GM23338 (cell line): Measurements from ENCODE around the gene PSMB5. TPM values are rescaled to one million over a fixed set of nuclear protein-coding genes. Genes with fewer than 3 reads are reported as not detected.

ENCODE experiments used
- ATAC-seq: fragments of 200-7000 bp; cut with Tn5 transposase; 3 replicates; pipeline ENCODE4 v1.9.1; 2020
- DNase-seq: peaks from one replicate; pipeline ENCODE4 v3.0.0-alpha.2; 2015; ENCODE audit warnings: low spot score
- H2AFZ ChIP-seq: fragments of 200-600 bp; sonication (generic); 2 replicates; pipeline ENCODE4 v1.8.0; 2016; ENCODE audit warnings: antibody characterized with exemption, mild to moderate bottlenecking, moderate library complexity
- H3F3A ChIP-seq: fragments of 200-600 bp; sonication (generic); replicated peaks from 2 replicates; pipeline ENCODE4 v1.8.0; 2017; ENCODE audit warnings: antibody characterized with exemption, mixed run types, low read depth
- H3K27ac ChIP-seq: fragments of 200-600 bp; sonication (generic); 2 replicates; pipeline ENCODE4 v1.6.1; 2016; ENCODE audit warnings: low read depth
- H3K27me3 ChIP-seq: fragments of 200-600 bp; sonication (generic); 2 replicates; pipeline ENCODE4 v1.8.0; 2016; ENCODE audit warnings: mild to moderate bottlenecking, mixed run types, moderate library complexity; ENCODE audit not compliant: insufficient read depth
- H3K36me3 ChIP-seq: fragments of 200-600 bp; sonication (generic); 2 replicates; pipeline ENCODE4 v1.8.0; 2016; ENCODE audit warnings: mild to moderate bottlenecking; ENCODE audit not compliant: insufficient read depth
- H3K4me1 ChIP-seq: fragments of 200-600 bp; sonication (generic); 2 replicates; pipeline ENCODE4 v1.8.0; 2016; ENCODE audit warnings: mild to moderate bottlenecking, moderate library complexity; ENCODE audit not compliant: insufficient read depth
- H3K4me2 ChIP-seq: fragments of 200-600 bp; sonication (generic); 2 replicates; pipeline ENCODE4 v1.7.1; 2017; ENCODE audit warnings: mixed run types
- H3K4me3 ChIP-seq: fragments of 200-600 bp; sonication (generic); 2 replicates; pipeline ENCODE4 v1.6.1; 2016; ENCODE audit warnings: mixed run types
- H3K79me2 ChIP-seq: fragments of 200-600 bp; sonication (generic); replicated peaks from 2 replicates; pipeline ENCODE4 v1.8.0; 2017; ENCODE audit warnings: mild to moderate bottlenecking; ENCODE audit not compliant: insufficient read depth
- H3K9me2 ChIP-seq: fragments of 200-600 bp; sonication (generic); 2 replicates; pipeline ENCODE4 v1.8.0; 2017; ENCODE audit not compliant: insufficient read depth
- H4K20me1 ChIP-seq: fragments of 200-600 bp; sonication (generic); replicated peaks from 2 replicates; pipeline ENCODE4 v1.8.0; 2017; ENCODE audit warnings: mild to moderate bottlenecking; ENCODE audit not compliant: insufficient read depth
- H3K27ac Mint-ChIP-seq: 2 replicates; pipeline ENCODE4 v1.8.0; 2020; ENCODE audit warnings: inconsistent platforms, mild to moderate bottlenecking, moderate library complexity, mixed read lengths
- H3K27me3 Mint-ChIP-seq: 3 replicates; pipeline ENCODE4 v1.8.0; 2022; ENCODE audit warnings: low read depth, mild to moderate bottlenecking, moderate library complexity, mixed read lengths, inconsistent platforms; ENCODE audit not compliant: insufficient read depth, poor library complexity
- H3K36me3 Mint-ChIP-seq: 3 replicates; pipeline ENCODE4 v1.8.0; 2021; ENCODE audit warnings: low read depth, mild to moderate bottlenecking, inconsistent platforms, moderate library complexity, mixed read lengths
- H3K4me1 Mint-ChIP-seq: 3 replicates; pipeline ENCODE4 v1.8.0; 2020; ENCODE audit warnings: mild to moderate bottlenecking, inconsistent platforms, mixed read lengths
- H3K4me3 Mint-ChIP-seq: 3 replicates; pipeline ENCODE4 v1.8.0; 2021; ENCODE audit warnings: moderate library complexity, mild to moderate bottlenecking, inconsistent platforms, mixed read lengths
- H3K9me3 Mint-ChIP-seq: 3 replicates; pipeline ENCODE4 v1.8.0; 2020; ENCODE audit warnings: moderate library complexity, mild to moderate bottlenecking, inconsistent platforms, mixed read lengths
- CREB1 ChIP-seq: fragments of 250-450 bp; sonication (Bioruptor Pico); IDR thresholded peaks from 2 replicates; pipeline ENCODE4 v1.5.0; 2020; ENCODE audit warnings: low read depth, mild to moderate bottlenecking, moderate library complexity
- CTCF ChIP-seq, 2 experiments: fragments of 200-600 bp in 1 of 2; sonication (generic) in 1 of 2; conservative IDR thresholded peaks; 2 replicates each; pipeline versions ENCODE4 v1.5.1 to v1.6.1; 2016 to 2017; ENCODE audit warnings: antibody characterized with exemption in 2 of 2, low read depth in 2 of 2, mild to moderate bottlenecking in 2 of 2, moderate library complexity in 1 of 2
- EZH2 ChIP-seq: fragments of 200-600 bp; sonication (generic); IDR thresholded peaks from one replicate; pipeline ENCODE4 v1.8.0; 2017; ENCODE audit warnings: antibody characterized with exemption, mild to moderate bottlenecking, low read depth; ENCODE audit not compliant: unreplicated experiment
- EZH2phosphoT487 ChIP-seq: fragments of 200-600 bp; sonication (generic); IDR thresholded peaks from one replicate; pipeline ENCODE4 v1.8.1; 2018; ENCODE audit warnings: antibody characterized with exemption; ENCODE audit not compliant: unreplicated experiment
- JUNB ChIP-seq: IDR thresholded peaks from one replicate; pipeline ENCODE4 v1.6.1; 2016; ENCODE audit warnings: antibody characterized with exemption; ENCODE audit not compliant: unreplicated experiment
- NANOG ChIP-seq: IDR thresholded peaks from 2 replicates; pipeline ENCODE4 v1.6.1; 2016; ENCODE audit warnings: antibody characterized with exemption, borderline replicate concordance
- POLR2AphosphoS5 ChIP-seq: IDR thresholded peaks from 2 replicates; pipeline ENCODE4 v1.6.1; 2016; ENCODE audit warnings: antibody characterized with exemption, low read depth
- STAT1 ChIP-seq: IDR thresholded peaks from one replicate; pipeline ENCODE4 v1.6.1; 2016; ENCODE audit warnings: antibody characterized with exemption; ENCODE audit not compliant: unreplicated experiment
- ZNF114 ChIP-seq: fragments of 250-450 bp; sonication (Bioruptor Pico); IDR thresholded peaks from 2 replicates; pipeline ENCODE4 v1.5.0; 2020; ENCODE audit warnings: mild to moderate bottlenecking, moderate library complexity
- ZNF331 ChIP-seq: fragments of 250-450 bp; sonication (Bioruptor Pico); IDR thresholded peaks from 2 replicates; pipeline ENCODE4 v1.5.0; 2020; ENCODE audit warnings: low read depth, mild to moderate bottlenecking, moderate library complexity
- polyA plus RNA-seq: library from polyadenylated mRNA; unstranded; fragments of >200 nt; fragmentation: Nextera tagmentation; extraction: Ambion mirVana; gene quantifications from 2 replicates; pipeline ENCODE4 v1.2.1, GENCODE V29; 2016
- total RNA-seq: library from RNA; depleted of rRNA; stranded (reverse); fragments of >200 nt; shearing (Covaris generic); gene quantifications from 2 replicates; pipeline ENCODE4 v1.2.3, GENCODE V29; 2014
- TF ChIP-seq, protein P1 (sequence below): IDR thresholded peaks from 2 replicates; pipeline ENCODE4 v1.6.1; 2016; ENCODE audit warnings: antibody characterized with exemption
- TF ChIP-seq, protein P2 (sequence below): fragments of 250-450 bp; sonication (Bioruptor Pico); IDR thresholded peaks from 2 replicates; pipeline ENCODE4 v1.5.0; 2020; ENCODE audit warnings: mild to moderate bottlenecking, moderate library complexity
- TF ChIP-seq, protein P3 (sequence below): IDR thresholded peaks from one replicate; pipeline ENCODE4 v1.6.1; 2018; ENCODE audit warnings: antibody characterized with exemption; ENCODE audit not compliant: unreplicated experiment

The PSMB5 gene
- total and polyA plus RNA-seq, 2 experiments from 2014 or later, result 265 to 341 TPM

GRCh38 chr14:23021889-23022442 is 12.7 kb downstream of the PSMB5 start:
- Histone ChIP-seq H4K20me1 (peaks cover 12% of the 10 kb centered on the region), H3K36me3 (peaks cover 17% of the 10 kb centered on the region; the same call in 1 of the 2 replicates), H3K9me2 (no peaks in the 10 kb centered on the region), H2AFZ (no peak overlapping the region), H3K27me3 (no peaks in the 10 kb centered on the region), H3K27ac (no peak overlapping the region; the same call in 1 of the 2 replicates), H3K4me2 (no peak overlapping the region), H3K4me3 (no peak overlapping the region), H3K79me2 (no peaks in the 10 kb centered on the region), H3F3A (peaks cover 7% of the 10 kb centered on the region; the same call in 1 of the 2 replicates), H3K4me1 (peaks cover 18% of the 10 kb centered on the region)
- H3K27ac Mint-ChIP-seq, result no peak overlapping the region
- no peak for TF ChIP-seq CREB1
- TF ChIP-seq, protein P1, sequence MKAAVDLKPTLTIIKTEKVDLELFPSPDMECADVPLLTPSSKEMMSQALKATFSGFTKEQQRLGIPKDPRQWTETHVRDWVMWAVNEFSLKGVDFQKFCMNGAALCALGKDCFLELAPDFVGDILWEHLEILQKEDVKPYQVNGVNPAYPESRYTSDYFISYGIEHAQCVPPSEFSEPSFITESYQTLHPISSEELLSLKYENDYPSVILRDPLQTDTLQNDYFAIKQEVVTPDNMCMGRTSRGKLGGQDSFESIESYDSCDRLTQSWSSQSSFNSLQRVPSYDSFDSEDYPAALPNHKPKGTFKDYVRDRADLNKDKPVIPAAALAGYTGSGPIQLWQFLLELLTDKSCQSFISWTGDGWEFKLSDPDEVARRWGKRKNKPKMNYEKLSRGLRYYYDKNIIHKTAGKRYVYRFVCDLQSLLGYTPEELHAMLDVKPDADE, result no peak
- no peak for TF ChIP-seq NANOG
- TF ChIP-seq CTCF (conservative IDR thresholded peaks at IDR 0.05; ENCODE audit: low read depth in 2 of 2), result no peak
- no peak for TF ChIP-seq ZNF114
- TF ChIP-seq STAT1, result no peak
- TF ChIP-seq JUNB, result no peak
- TF ChIP-seq, protein P2, sequence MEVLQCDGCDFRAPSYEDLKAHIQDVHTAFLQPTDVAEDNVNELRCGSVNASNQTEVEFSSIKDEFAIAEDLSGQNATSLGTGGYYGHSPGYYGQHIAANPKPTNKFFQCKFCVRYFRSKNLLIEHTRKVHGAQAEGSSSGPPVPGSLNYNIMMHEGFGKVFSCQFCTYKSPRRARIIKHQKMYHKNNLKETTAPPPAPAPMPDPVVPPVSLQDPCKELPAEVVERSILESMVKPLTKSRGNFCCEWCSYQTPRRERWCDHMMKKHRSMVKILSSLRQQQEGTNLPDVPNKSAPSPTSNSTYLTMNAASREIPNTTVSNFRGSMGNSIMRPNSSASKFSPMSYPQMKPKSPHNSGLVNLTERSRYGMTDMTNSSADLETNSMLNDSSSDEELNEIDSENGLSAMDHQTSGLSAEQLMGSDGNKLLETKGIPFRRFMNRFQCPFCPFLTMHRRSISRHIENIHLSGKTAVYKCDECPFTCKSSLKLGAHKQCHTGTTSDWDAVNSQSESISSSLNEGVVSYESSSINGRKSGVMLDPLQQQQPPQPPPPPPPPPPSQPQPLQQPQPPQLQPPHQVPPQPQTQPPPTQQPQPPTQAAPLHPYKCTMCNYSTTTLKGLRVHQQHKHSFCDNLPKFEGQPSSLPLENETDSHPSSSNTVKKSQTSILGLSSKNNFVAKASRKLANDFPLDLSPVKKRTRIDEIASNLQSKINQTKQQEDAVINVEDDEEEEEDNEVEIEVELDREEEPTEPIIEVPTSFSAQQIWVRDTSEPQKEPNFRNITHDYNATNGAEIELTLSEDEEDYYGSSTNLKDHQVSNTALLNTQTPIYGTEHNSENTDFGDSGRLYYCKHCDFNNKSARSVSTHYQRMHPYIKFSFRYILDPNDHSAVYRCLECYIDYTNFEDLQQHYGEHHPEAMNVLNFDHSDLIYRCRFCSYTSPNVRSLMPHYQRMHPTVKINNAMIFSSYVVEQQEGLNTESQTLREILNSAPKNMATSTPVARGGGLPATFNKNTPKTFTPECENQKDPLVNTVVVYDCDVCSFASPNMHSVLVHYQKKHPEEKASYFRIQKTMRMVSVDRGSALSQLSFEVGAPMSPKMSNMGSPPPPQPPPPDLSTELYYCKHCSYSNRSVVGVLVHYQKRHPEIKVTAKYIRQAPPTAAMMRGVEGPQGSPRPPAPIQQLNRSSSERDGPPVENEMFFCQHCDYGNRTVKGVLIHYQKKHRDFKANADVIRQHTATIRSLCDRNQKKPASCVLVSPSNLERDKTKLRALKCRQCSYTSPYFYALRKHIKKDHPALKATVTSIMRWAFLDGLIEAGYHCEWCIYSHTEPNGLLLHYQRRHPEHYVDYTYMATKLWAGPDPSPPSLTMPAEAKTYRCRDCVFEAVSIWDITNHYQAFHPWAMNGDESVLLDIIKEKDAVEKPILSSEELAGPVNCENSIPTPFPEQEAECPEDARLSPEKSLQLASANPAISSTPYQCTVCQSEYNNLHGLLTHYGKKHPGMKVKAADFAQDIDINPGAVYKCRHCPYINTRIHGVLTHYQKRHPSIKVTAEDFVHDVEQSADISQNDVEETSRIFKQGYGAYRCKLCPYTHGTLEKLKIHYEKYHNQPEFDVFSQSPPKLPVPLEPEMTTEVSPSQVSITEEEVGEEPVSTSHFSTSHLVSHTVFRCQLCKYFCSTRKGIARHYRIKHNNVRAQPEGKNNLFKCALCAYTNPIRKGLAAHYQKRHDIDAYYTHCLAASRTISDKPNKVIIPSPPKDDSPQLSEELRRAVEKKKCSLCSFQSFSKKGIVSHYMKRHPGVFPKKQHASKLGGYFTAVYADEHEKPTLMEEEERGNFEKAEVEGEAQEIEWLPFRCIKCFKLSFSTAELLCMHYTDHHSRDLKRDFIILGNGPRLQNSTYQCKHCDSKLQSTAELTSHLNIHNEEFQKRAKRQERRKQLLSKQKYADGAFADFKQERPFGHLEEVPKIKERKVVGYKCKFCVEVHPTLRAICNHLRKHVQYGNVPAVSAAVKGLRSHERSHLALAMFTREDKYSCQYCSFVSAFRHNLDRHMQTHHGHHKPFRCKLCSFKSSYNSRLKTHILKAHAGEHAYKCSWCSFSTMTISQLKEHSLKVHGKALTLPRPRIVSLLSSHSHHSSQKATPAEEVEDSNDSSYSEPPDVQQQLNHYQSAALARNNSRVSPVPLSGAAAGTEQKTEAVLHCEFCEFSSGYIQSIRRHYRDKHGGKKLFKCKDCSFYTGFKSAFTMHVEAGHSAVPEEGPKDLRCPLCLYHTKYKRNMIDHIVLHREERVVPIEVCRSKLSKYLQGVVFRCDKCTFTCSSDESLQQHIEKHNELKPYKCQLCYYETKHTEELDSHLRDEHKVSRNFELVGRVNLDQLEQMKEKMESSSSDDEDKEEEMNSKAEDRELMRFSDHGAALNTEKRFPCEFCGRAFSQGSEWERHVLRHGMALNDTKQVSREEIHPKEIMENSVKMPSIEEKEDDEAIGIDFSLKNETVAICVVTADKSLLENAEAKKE, result no peak
- TF ChIP-seq, protein P3, sequence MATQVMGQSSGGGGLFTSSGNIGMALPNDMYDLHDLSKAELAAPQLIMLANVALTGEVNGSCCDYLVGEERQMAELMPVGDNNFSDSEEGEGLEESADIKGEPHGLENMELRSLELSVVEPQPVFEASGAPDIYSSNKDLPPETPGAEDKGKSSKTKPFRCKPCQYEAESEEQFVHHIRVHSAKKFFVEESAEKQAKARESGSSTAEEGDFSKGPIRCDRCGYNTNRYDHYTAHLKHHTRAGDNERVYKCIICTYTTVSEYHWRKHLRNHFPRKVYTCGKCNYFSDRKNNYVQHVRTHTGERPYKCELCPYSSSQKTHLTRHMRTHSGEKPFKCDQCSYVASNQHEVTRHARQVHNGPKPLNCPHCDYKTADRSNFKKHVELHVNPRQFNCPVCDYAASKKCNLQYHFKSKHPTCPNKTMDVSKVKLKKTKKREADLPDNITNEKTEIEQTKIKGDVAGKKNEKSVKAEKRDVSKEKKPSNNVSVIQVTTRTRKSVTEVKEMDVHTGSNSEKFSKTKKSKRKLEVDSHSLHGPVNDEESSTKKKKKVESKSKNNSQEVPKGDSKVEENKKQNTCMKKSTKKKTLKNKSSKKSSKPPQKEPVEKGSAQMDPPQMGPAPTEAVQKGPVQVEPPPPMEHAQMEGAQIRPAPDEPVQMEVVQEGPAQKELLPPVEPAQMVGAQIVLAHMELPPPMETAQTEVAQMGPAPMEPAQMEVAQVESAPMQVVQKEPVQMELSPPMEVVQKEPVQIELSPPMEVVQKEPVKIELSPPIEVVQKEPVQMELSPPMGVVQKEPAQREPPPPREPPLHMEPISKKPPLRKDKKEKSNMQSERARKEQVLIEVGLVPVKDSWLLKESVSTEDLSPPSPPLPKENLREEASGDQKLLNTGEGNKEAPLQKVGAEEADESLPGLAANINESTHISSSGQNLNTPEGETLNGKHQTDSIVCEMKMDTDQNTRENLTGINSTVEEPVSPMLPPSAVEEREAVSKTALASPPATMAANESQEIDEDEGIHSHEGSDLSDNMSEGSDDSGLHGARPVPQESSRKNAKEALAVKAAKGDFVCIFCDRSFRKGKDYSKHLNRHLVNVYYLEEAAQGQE, result no peak
- no peak for TF ChIP-seq POLR2AphosphoS5
- TF ChIP-seq EZH2phosphoT487, result no peak
- no peak for TF ChIP-seq EZH2
- no peak for TF ChIP-seq ZNF331 (CRISPR knock-in tag)
- peaks cover 26% of the 10 kb centered on the region for H3K4me1 Mint-ChIP-seq
- H3K36me3 Mint-ChIP-seq, result peaks cover 22% of the 10 kb centered on the region
- H3K9me3 Mint-ChIP-seq, result no peaks in the 10 kb centered on the region
- peaks cover 5% of the 10 kb centered on the region for H3K27me3 Mint-ChIP-seq
- DNase-seq, result no peak
- H3K4me3 Mint-ChIP-seq, result no peak overlapping the region
- ATAC-seq, result no peak
